Activated CD4-positive, alpha-beta T cell treated with anti-CD3 and anti-CD28 coated beads for 48 hours (primary cell): Measurements from ENCODE around the gene TRAF3IP3.

Source experiments
- DNase-seq: peaks from one replicate; pipeline ENCODE4 v3.0.0-alpha.2; 2020

The TRAF3IP3 gene

GRCh38 chr1:209755926-209756614 lies at the start of gene TRAF3IP3:
TSS of gene TRAF3IP3 (plus strand) at chr1:209756053. CDS start at chr1:209760040, 3,987 bp downstream.
- peak; percentile 87 for DNase-seq

GRCh38 chr1:209706622-209707021 lies 49.2 kb upstream of the TRAF3IP3 start:
- no peak for DNase-seq

GRCh38 chr1:209707308-209707707 lies 48.5 kb upstream of the TRAF3IP3 start:
- no peak for DNase-seq

GRCh38 chr1:209708297-209708696 lies 47.6 kb upstream of the TRAF3IP3 start:
- no peak for DNase-seq

- DNase-seq, result peak; percentile 28
Observed at GRCh38 chr1:209710093-209710492, 45.8 kb upstream of the TRAF3IP3 start.

- no peak for DNase-seq
Observed at GRCh38 chr1:209710847-209711246, 45.0 kb upstream of the TRAF3IP3 start.

- DNase-seq, result no peak
Observed at GRCh38 chr1:209714338-209714737, 41.5 kb upstream of the TRAF3IP3 start.

GRCh38 chr1:209715314-209715713 lies 40.5 kb upstream of the TRAF3IP3 start:
- DNase-seq, result no peak

- no peak for DNase-seq
Observed at GRCh38 chr1:209717818-209718217, 38.0 kb upstream of the TRAF3IP3 start.

- no peak for DNase-seq
Observed at GRCh38 chr1:209720326-209720725, 35.5 kb upstream of the TRAF3IP3 start.

GRCh38 chr1:209720826-209721225 lies 35.0 kb upstream of the TRAF3IP3 start:
- DNase-seq, result no peak

GRCh38 chr1:209721323-209721722 lies 34.5 kb upstream of the TRAF3IP3 start:
- DNase-seq, result no peak

- no peak for DNase-seq
Observed at GRCh38 chr1:209723265-209723664, 32.6 kb upstream of the TRAF3IP3 start.

- DNase-seq, result peak; percentile 68
Observed at GRCh38 chr1:209723756-209724693, 31.8 kb upstream of the TRAF3IP3 start.

GRCh38 chr1:209727286-209727685 lies 28.6 kb upstream of the TRAF3IP3 start:
- no peak for DNase-seq

- DNase-seq, result no peak
Observed at GRCh38 chr1:209727785-209728184, 28.1 kb upstream of the TRAF3IP3 start.

GRCh38 chr1:209728466-209728865 lies 27.4 kb upstream of the TRAF3IP3 start:
- no peak for DNase-seq

GRCh38 chr1:209729436-209729835 lies 26.4 kb upstream of the TRAF3IP3 start:
- no peak for DNase-seq

GRCh38 chr1:209732725-209733124 lies 23.1 kb upstream of the TRAF3IP3 start:
- DNase-seq, result no peak

- no peak for DNase-seq
Observed at GRCh38 chr1:209733409-209734192, 22.3 kb upstream of the TRAF3IP3 start.

GRCh38 chr1:209736490-209737117 lies 19.2 kb upstream of the TRAF3IP3 start:
- DNase-seq, result no peak

- DNase-seq, result no peak
Observed at GRCh38 chr1:209737118-209737505, 18.7 kb upstream of the TRAF3IP3 start.

- no peak for DNase-seq
Observed at GRCh38 chr1:209738270-209738669, 17.6 kb upstream of the TRAF3IP3 start.
